HG03108 (cell line): Measurements from ENCODE around the gene SLC38A9.
"Not testable (repeated sequence)": the region's sequence is repeated elsewhere in the genome, so short reads cannot be mapped to it uniquely, and the experiment has no call there.

ENCODE experiments used
- ATAC-seq: cut with Tn5 transposase; IDR thresholded peaks from one replicate; pipeline ENCODE4 v1.9.1; 2021; ENCODE audit warnings: moderate library complexity; ENCODE audit not compliant: unreplicated experiment

Gene SLC38A9

DNA sequence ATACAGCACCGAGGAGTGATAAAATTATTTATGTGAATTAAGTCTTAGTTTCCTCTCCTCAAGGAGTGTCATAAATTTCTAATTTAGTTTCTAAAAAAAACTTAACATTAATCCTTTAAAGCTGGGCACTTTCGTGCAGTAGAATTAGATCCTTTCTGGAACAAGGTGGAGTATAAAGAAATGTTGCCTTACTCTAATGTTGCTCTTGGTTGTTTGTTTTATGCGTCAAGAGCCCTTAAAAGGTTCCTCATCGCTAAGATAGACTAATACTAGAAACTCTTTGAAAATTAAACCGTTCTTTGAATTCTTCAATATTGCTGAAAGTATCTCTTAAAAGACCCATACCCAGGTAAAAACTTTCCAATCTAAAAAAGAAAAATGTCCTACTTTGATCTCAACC is 93.8 kb downstream of the SLC38A9 start:
- no peak for ATAC-seq

DNA sequence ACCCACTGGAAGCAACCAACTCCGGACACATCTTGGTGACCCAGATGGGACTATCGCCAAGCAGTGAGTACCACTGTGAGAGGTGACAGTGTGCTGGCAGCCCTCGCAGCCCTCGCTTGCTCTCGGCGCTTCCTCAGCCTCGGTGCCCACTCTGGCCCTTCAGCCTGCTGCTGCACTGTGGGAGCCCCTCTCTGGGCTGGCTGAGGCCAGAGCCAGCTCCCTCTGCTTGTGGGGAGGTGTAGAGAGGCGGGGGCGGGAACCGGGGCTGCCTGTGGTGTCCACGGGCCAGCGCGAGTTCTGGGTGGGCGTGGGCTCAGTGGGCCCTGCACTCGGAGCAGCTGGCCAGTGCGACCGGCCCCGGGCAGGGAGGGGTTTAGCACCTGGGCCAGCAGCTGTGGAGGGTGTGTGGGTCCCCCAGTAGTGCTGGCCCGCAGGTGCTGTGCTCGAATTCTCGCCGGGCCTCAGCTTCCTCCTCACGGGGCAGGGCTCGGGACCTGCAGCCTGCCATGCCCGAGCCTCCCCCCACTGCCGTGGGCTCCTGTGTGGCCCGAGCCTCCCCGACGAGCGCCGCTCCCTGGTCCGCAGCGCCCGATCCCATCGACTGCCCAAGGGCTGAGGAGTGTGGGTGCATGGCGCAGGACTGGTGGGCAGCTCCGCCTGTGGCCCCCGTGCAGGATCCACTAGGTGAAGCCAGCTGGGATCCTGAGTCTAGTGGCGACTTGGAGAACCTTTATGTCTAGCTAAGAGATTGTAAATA is 98.8 kb downstream of the SLC38A9 start:
- ATAC-seq = no peak

DNA sequence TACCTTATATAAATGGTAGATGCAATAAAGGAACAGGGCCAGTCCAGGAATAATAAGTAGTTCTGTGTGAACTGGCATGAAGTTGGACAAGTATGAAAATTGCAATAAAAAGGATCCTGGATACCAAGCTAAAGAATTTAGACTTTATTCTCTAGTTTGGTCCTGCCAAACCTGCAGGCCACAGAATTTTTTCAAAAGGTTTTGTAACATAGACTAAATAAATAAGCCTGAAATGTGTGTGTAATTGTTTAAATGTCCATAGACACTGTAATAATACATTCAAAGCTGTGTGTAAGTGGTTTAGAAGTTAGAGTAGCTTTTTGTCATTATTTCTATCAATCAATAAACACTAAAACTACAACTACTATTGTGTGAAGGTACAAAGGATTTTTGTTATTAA is 101.6 kb downstream of the SLC38A9 start:
- ATAC-seq = no peak

DNA sequence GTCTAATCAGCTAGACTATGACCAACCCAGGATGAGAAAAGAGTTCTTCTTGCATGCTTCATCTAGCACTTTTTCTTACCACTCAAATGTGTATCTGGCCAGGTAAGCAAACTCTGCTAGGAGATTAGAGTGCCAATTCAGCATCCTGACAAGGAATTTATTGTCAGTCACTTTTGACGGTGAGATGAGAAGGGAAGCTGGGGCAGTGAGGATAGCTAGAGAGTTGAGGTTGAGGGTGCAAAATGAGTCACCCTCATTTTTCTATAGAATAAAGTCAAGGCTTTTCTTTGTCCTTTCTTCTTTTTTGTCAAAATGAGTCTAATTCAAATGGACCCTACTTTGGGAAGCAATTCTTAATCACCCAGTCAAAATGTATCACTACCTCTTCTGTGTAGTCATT is 102.7 kb downstream of the SLC38A9 start:
- ATAC-seq = no peak

DNA sequence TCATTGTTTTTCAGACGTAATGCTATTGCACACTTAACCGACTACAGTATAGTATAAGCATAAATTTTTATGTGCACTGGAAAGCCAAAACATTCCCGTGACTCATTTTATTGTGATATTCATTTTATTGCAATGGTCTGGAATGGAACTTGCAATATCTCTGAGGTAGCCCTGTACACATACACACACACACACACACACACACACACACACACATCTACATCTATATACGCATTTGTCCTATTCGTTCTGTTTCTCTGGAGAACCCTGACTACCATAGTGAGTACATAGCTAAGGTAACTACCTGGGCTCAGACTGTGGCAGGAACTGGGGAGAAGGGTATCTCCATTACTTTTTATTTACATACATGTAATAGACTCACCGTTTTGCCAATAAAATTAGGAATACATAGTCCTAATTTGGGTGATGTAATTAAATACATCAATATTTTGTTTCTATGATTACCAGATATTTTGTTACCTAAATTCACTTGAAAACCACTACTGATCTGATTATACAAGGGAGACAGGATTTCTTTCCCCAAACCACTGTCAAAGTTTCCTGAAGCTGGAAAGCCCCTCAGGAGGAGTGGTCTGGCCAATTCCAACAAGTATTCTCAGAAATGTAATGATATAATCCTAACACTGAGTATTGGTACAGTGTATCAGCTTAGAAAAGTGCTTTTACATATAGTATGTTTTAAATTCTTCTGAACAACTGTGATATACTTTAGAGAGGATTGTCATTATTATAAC is 103.4 kb downstream of the SLC38A9 start:
- no peak for ATAC-seq

DNA sequence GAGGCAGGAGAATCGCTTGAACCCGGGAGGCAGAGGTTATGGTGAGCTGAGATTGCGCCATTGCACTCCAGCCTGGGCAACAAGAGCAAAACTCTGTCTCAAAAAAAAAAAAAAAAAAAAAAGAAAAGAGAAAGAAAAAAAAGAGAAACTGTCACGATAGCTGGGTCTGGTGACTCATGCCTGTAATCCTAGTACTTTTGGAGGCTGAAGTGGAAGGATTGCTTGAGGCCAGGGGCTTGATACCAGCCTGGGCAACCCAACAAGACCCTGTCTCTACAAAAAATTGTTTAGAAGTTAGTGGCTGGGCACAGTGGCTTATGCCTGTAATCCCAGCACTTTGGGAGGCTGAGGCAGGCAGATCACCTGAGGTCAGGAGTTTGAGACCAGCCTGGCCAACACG is 104.8 kb downstream of the SLC38A9 start:
- not testable (repeated sequence) for ATAC-seq

DNA sequence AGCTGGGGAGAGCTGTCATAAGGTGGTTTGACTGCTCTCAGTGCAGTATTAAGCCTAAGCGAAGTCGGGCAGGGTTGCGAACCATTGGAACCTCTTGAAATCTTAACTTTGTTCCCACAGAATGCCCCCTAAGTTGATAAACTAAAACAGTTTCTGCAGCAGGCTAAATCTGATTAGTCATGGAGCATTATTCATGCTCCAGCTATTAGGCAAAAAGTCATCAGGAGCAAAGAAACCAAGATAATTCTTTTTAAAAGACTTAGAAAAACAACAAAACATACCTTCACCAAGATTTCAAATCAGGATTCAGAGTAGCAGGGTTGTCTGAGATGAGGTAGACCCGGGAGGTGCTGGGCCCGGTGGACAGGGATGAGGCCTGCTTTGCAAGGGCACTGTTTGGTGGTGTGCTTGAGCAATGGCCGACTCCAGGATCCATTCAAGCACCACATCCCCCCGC is 107.5 kb downstream of the SLC38A9 start:
- ATAC-seq = no peak

DNA sequence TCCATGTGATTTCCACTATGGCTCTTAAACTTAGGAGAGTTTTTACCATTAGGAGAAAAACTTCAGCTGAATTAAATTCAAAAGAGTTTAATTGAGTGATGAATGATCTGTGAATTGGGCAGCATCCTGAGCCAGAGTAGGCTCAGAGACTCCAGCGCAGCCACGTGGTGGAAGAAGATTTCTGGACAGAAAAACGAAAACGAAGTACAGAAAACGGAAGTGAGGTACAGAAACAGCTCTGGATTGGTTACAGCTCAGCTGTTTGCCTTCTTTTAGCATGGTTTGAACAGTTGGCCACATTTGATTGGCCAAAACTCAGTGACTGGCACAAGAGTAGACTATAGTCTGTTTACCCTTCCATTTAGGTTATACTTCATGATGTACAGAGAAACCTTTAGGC is 108.2 kb downstream of the SLC38A9 start:
- ATAC-seq = no peak

DNA sequence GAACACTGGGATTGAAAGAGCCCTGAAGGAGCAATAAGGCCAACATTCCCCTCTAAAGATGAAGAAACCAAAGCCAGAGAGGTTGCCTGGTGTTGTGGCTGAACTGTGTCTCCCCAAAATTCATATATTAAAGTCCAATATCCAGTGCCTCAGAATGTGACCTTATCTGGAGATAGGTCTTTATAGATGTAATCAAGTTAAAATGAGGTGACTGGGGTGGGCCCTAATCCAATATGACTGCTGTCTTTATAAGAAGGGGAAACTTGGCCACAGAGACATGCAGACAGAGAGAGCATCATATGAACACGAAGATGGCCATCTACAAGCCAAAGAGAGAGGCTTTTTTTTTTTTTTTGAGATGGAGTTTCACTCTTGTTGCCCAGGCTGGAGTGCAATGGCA is 110.5 kb downstream of the SLC38A9 start:
- ATAC-seq = no peak

DNA sequence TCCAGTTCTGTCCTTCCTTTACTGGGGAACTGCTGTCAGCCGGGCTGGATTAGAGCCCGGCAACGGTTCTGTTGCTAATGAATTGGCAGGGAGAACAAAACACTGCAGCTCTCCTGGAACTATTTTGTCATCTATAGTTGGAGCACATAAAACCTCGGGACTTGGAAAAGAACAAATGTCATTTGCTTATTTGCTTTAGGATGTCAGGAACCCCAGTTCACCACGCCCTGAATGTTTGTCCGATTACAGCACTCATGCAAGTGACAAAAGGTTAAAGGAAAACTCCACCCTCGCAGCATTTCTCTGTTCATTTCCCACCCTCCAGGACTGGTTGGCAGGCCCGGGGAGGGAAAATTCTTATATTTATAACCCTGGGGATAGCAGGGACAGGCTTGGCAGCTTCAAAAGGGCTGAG is 110.9 kb downstream of the SLC38A9 start:
- no peak for ATAC-seq

DNA sequence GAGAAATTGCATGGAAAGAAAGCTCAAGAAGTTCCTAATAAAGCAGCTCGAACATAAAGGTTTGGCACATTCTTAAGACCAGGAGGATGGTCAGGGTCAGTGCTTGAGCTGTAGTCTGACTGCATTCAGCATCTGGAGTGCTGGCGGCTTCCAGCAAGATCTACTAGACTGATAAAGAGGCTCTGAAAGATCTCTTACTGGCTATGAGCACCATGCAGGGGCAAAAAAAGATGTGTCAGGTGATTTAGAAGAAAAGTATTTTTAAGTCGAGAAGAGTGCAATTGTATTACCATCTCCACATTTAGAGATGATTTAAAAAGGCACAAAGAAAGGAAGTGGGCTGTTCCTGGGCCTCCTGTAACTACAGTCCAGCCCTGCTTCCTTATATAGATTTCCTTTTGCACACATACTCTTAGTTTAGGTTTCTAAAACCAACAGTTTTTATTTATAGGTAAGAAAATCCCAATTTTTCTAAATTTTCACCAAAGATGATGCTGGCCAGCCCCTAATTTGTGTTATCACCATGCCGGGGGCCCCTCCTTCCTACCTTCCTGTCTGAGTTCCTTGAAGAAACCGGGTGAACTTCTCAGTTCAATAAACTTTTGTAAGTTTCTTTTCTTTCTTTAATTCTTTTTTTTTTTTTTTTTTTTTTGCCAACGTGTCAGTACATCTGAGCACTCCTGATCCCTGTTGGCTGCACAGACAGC is 111.5 kb downstream of the SLC38A9 start:
- no peak for ATAC-seq

DNA sequence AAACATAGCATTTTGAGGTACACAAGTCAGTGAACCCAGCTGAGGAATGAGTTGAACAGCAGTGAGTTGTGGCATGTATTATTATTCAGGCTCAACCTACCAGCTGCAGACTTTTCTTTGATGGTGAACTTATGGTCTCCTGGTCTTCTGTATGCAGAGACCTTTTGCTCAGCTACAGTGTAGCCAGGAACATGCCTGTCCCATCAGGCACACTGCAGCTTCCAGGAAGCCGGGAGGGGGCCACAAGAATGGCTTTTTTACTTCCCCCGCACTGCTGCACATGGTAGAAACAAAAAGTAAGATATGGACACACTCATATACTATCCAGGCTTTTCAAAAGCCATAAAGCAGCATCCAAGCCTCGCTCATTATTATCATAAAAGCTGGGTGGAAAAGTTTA is 112.0 kb downstream of the SLC38A9 start:
- ATAC-seq = no peak

DNA sequence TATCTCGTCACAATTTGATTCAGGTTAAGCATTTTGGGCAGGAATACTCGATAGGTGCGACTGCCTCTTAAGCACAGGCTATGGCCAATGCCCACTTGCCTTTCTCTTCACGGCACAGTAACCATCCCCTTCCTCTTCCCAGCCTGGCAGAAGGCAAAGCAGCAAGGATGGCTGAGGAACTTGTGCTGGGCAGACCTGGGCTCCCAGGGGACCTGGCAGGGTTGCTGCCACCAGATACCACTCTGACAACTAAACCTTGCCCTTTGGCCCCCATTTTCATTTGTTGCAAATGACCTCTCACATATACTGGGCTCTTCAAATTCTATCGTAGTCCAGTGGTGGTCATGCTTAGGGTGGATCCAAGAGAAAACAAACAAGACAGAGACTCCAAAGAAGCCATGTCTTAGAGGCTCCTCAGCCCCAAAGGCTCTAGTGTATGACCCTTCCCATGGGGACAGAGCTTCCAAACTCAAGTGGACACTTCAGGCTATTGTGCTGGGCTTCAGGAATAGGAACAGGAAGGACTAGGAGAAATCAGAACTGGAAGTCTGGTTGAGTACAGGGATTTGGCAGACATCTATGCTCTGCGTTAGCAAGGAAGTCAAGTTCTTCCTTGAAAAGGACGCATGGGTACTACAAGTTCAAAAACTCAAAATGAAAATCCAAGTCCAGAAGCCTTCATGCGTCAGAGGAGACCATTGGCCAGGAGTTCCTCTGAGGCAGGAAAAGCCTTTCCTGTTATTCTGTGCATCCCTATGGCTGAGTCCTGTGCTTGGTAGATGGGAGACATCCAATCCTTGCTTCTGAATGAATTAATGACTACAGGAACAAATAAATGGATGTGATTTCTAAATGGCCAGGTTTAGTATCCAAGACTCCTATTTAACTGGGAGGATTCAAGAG is 112.7 kb downstream of the SLC38A9 start:
- ATAC-seq = no peak

DNA sequence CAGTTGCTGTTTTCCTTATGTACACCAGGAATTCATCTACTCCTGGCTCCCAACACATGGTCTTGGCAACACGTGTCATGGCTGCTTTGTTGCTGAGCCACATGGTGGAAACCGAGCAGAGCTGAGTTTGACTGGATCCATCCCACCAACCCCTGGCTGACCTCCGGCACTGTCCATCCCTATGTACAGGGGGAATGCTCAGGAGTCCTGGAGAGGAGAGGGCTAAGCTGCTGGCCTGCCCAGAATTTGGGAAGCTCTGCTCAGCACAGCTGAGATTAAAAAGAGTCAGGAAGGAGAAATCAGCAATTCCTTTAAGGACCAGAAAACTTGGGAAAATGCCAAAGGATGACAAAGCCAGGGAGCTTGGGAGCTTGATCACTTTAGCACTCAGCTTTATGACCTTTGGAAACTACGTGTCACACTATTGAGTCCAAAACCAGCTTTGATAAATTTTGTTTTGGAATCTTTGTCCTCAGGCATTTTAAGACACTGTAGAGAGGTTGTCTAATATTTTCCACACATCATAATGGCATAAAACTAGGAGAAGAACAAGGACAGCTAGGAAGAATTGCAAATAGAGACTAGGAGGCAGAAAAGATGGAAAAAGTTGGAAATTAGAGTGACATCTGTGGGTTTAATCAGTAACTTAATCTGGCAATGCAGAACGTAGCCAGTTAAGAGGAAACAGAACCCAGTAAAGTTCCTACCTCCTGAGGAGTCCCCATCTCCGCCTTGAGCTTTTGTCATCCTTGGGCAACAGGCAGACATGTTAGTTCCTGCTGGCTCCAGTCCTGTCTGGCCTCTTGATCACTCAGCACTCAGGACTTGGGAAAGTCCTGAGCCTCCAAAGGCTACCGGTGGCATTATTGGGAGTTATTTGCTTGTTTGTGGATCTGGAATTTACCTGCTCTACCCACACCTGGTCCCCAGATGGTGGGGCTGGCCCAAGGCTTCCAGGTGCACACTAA is 114.8 kb downstream of the SLC38A9 start:
- ATAC-seq = no peak

DNA sequence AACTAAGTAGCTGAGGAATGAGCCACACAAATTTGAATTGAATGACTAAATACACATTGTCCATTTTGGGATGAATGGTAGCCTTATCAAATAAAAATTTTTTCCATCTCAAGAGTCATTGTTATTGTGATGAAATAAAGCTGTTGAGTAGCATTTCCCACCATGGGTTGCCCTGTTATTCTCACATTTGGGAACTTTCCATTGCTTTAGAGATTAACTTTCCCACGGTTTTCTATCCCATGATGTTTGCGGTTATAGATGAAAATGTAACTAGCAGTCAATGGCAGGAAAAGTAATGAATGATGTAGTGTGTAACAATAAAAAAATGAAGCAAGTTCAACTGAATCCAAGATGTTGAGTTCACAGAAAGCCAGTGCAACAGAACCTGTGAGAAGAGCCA is 117.5 kb downstream of the SLC38A9 start:
- no peak for ATAC-seq

DNA sequence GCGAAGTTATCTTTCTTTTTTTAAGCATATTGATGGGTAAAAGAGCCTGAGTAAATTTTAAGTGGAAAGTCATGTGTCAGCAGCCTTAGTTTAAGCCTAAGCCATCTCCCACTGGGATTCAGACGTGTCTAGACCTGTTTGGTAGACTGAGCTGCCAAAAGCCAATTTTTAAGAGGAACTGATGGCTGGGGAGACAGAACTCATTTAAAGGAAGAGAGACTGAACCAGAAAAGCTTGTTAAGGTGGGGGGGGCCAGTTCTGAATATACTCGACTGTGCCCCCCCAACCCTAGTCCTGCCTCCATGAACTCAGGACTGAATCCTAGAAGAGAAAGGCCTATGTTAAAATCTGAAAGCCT is 119.0 kb downstream of the SLC38A9 start:
- ATAC-seq = no peak

DNA sequence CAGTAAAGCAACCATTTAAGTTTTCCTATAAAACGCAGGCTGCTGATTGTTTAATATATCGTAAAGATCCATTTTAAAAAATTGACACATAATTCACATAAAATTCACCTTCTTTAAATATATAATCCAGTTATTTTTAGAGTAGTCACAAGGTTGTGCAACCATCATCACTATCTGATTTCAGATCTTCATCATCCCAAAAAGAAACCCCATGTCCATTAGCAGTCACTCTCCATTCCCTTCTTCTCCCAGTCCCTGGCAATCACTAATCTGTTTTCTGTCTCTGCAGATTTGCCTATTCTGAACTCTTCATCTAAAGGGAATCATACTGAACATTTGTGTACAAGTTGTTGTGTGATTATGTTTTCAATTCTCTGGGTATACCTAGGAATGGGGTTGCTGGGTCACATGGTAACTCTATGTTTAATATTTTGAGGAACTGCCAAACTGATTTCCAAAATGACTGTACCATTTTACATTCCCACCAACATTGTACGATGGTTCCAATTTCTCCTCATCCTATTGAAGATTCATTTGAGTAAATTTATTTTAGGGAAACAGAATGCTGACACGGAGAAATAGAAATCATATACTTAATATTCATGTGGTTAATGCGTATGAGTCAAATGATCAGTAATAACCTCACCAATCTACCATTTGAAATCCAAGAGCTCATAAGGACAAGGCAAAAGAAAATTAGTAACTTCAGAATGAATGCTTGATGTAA is 119.6 kb downstream of the SLC38A9 start:
- no peak for ATAC-seq

DNA sequence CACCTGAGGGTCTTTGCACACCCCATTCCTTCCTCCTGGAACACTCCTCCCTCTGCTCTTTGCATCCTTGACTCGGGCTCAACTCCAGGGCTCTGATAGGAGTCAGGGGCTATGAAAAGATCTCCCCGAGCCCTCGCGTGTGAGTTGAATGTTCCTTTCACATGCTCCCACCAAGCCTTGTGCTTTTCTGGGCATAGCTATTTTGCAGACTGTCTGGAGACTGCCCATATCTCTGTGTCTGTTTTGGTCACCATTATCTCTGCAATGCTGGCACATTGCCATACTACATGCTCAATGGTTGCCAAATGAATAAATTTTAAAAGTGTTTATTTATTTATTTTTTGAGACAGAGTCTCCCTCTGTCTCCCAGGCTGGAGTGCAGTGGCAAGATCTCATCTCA is 120.4 kb downstream of the SLC38A9 start:
- ATAC-seq = no peak

DNA sequence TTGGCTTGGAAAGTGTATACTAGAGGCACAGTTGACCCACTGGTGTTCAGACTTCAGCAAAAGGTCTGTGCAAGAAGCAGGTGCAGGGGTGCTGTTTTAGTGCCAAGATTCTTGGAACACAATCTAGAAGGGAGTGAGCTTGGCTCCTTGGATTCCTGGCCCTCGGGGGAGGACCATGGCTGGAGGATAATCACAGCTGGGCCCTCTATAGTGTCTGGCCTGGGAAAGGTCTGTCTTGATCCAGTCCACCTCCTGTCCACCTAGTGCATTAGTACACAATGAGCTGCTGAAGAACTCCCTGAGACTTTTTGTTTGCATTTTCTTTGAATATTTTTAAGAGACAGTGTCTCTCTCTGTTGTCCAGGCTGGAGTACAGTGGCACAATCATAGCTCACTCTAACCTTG is 126.9 kb downstream of the SLC38A9 start:
- no peak for ATAC-seq
